IMR-90 (cell line): ENCODE measurements around the gene EPHA6. TPM values are rescaled to one million over a fixed set of nuclear protein-coding genes. Genes with fewer than 3 reads are reported as not detected.

Experiments
- ATAC-seq: fragments of 200-7000 bp; cut with Tn5 transposase; 2 replicates; pipeline ENCODE4 v1.9.1; 2020; ENCODE audit warnings: low read depth, mild to moderate bottlenecking, moderate library complexity
- BruUV-seq: library from RNA; stranded (reverse); fragments of 400-500 nt; replicated peaks from 2 replicates; lab custom pipeline; 2021; lab: Mats Ljungman, UMichigan
- CTCF ChIA-PET: fragments of 300-600 bp; formaldehyde crosslinking; extraction: SDS; loops from one replicate; lab custom pipeline; 2021; ENCODE audit warnings: antibody characterized with exemption; lab: Yijun Ruan, JAX
- POLR2A ChIA-PET: fragments of 300-600 bp; sonication (Branson Sonifier 250); formaldehyde crosslinking; loops from one replicate; lab custom pipeline; 2022; ENCODE audit warnings: antibody characterized with exemption; ENCODE audit not compliant: unreplicated experiment; lab: Charles Lee
- DNase-seq: peaks from one replicate; pipeline ENCODE4 v3.0.0; 2013
- H2AFZ ChIP-seq: replicated peaks from 2 replicates; pipeline ENCODE3; 2013; ENCODE audit warnings: low read length, mild to moderate bottlenecking; ENCODE audit not compliant: poor library complexity
- H2AK5ac ChIP-seq: 2 replicates; pipeline ENCODE4 v1.6.1; 2013; ENCODE audit warnings: low read depth, low read length, inconsistent platforms
- H2AK9ac ChIP-seq: replicated peaks from 2 replicates; pipeline ENCODE3; 2013; ENCODE audit warnings: mild to moderate bottlenecking, low read depth, low read length, moderate library complexity; ENCODE audit not compliant: poor library complexity
- H2BK120ac ChIP-seq: 2 replicates; pipeline ENCODE4 v1.6.1; 2013; ENCODE audit warnings: low read depth, low read length, inconsistent platforms
- H2BK15ac ChIP-seq: 3 replicates; pipeline ENCODE4 v1.6.1; 2013; ENCODE audit warnings: low read depth, low read length, inconsistent platforms
- H2BK20ac ChIP-seq: 2 replicates; pipeline ENCODE4 v1.6.1; 2013; ENCODE audit warnings: low read depth, mild to moderate bottlenecking, inconsistent platforms, low read length, moderate library complexity
- H2BK5ac ChIP-seq: 2 replicates; pipeline ENCODE4 v1.6.1; 2013; ENCODE audit warnings: mild to moderate bottlenecking, low read depth, low read length, inconsistent platforms; ENCODE audit not compliant: poor library complexity, severe bottlenecking
- H3K14ac ChIP-seq: replicated peaks from 2 replicates; pipeline ENCODE4 v1.6.1; 2013; ENCODE audit warnings: low read depth, low read length, inconsistent platforms
- H3K18ac ChIP-seq: 2 replicates; pipeline ENCODE4 v1.6.1; 2013; ENCODE audit warnings: low read depth, low read length, control low read depth
- H3K23ac ChIP-seq: 2 replicates; pipeline ENCODE4 v1.6.1; 2013; ENCODE audit warnings: low read depth, low read length, inconsistent platforms
- H3K27ac ChIP-seq: 2 replicates; pipeline ENCODE4 v1.5.1; 2013; ENCODE audit warnings: mild to moderate bottlenecking, control low read depth, low read length; ENCODE audit not compliant: insufficient read depth
- H3K27me3 ChIP-seq: 2 replicates; pipeline ENCODE4 v1.6.1; 2013; ENCODE audit warnings: low read length; ENCODE audit not compliant: control insufficient read depth, insufficient read depth
- H3K36me3 ChIP-seq: 2 replicates; pipeline ENCODE4 v1.6.1; 2013; ENCODE audit warnings: low read length, mixed read lengths; ENCODE audit not compliant: control insufficient read depth, insufficient read depth
- H3K4ac ChIP-seq: 2 replicates; pipeline ENCODE4 v1.6.1; 2013; ENCODE audit warnings: low read depth, low read length, inconsistent platforms
- H3K4me1 ChIP-seq: 2 replicates; pipeline ENCODE4 v1.6.1; 2013; ENCODE audit warnings: low read length, mixed read lengths; ENCODE audit not compliant: control insufficient read depth, insufficient read depth
- H3K4me2 ChIP-seq: 2 replicates; pipeline ENCODE4 v1.6.1; 2013; ENCODE audit warnings: low read depth, mild to moderate bottlenecking, control low read depth, low read length, moderate library complexity
- H3K4me3 ChIP-seq: 2 replicates; pipeline ENCODE4 v1.5.1; 2013; ENCODE audit warnings: low read depth, mild to moderate bottlenecking, control low read depth, low read length, moderate library complexity; ENCODE audit not compliant: insufficient read depth
- H3K56ac ChIP-seq: 2 replicates; pipeline ENCODE4 v1.6.1; 2013; ENCODE audit warnings: low read length, inconsistent platforms; ENCODE audit not compliant: insufficient read depth; ENCODE audit errors: extremely low read depth
- H3K79me1 ChIP-seq, 2 experiments: 2 replicates each; pipeline ENCODE4 v1.6.1; 2013; ENCODE audit warnings: low read length in 2 of 2, inconsistent platforms in 1 of 2, low read depth in 1 of 2
- H3K9ac ChIP-seq: 2 replicates; pipeline ENCODE4 v1.6.1; 2013; ENCODE audit warnings: low read depth, low read length, control low read depth
- H3K9me1 ChIP-seq: 2 replicates; pipeline ENCODE4 v1.6.1; 2013; ENCODE audit warnings: low read length, inconsistent platforms; ENCODE audit not compliant: insufficient read depth
- H3K9me3 ChIP-seq: 2 replicates; pipeline ENCODE4 v1.6.1; 2013; ENCODE audit warnings: low read length; ENCODE audit not compliant: control insufficient read depth, insufficient read depth
- H4K20me1 ChIP-seq: 2 replicates; pipeline ENCODE4 v1.6.1; 2013; ENCODE audit warnings: low read length, inconsistent platforms; ENCODE audit not compliant: insufficient read depth
- H4K5ac ChIP-seq: 2 replicates; pipeline ENCODE4 v1.6.1; 2013; ENCODE audit warnings: mild to moderate bottlenecking, low read depth, low read length, control low read depth
- H4K8ac ChIP-seq, 2 experiments: 2 replicates each; pipeline ENCODE4 v1.6.1; 2013; ENCODE audit warnings: low read depth in 2 of 2, low read length in 2 of 2, control low read depth in 1 of 2, inconsistent platforms in 1 of 2
- H4K91ac ChIP-seq: 2 replicates; pipeline ENCODE4 v1.6.1; 2013; ENCODE audit warnings: low read depth, low read length, inconsistent platforms; ENCODE audit not compliant: insufficient read depth
- BHLHE40 ChIP-seq: fragments of 150-350 bp; IDR thresholded peaks from 2 replicates; pipeline ENCODE4 v1.6.1; 2016; ENCODE audit warnings: mild to moderate bottlenecking, low read depth, low read length
- CEBPB ChIP-seq: IDR thresholded peaks from 2 replicates; pipeline ENCODE4 v1.6.1; 2012; ENCODE audit warnings: low read depth, low read length, improper control_type of control experiment
- WGBS, 2 experiments: methylation state at CpG; one replicate each; pipeline versions ENCODE4 v1.1.5 to v1.1.7; 2013; ENCODE audit warnings: missing lambda C conversion rate in 2 of 2; ENCODE audit not compliant: insufficient read length in 1 of 2; ENCODE audit errors: extremely low coverage in 2 of 2; 5-methylcytosine and 5-hydroxymethylcytosine counted together
- dilution Hi-C: fragments of 300-500 bp; cut with HindIII; formaldehyde crosslinking; loops from one replicate; pipeline ENCODE4 v1.14.3; 2018; ENCODE audit warnings: low sequenced_read_pairs; ENCODE audit not compliant: unreplicated experiment
- in situ Hi-C: fragments of 300-500 bp; cut with MboI; formaldehyde crosslinking; loops from 3 replicates; pipeline ENCODE4 v1.14.3; 2019; ENCODE audit warnings: low sequenced_read_pairs, inconsistent platforms, mixed read lengths
- intact Hi-C: fragments of 100-400 bp; cut with micrococcal nuclease; formaldehyde crosslinking; loops from 2 replicates; pipeline ENCODE4 v1.10.0; 2022
- polyA plus RNA-seq, 3 experiments: library from polyadenylated mRNA; depleted of rRNA; stranded (reverse); fragments of >200 nt; gene quantifications; 2 replicates each; pipeline ENCODE4 v1.2.3, GENCODE V29; 2012; ENCODE audit warnings: low replicate concordance in 1 of 3
- total RNA-seq: library from RNA; depleted of rRNA; stranded (reverse); fragments of >200 nt; gene quantifications from 2 replicates; pipeline ENCODE4 v1.2.3, GENCODE V29; 2012

Gene EPHA6
- total and polyA plus RNA-seq, 2 of the 4 experiments (the other 2 are of a cell fraction): not detected

- H3K18ac ChIP-seq: no peak overlapping the region
- H3K4me2 ChIP-seq: no peak overlapping the region
- H3K36me3 ChIP-seq: no peaks in the 10 kb centered on the region
- no peak overlapping the region for H3K27ac ChIP-seq
- no peak overlapping the region for H2BK5ac ChIP-seq
- no TSS peak for BruUV-seq
- in situ Hi-C loops: no loop called here
- no peak overlapping the region for H3K56ac ChIP-seq
- no peak overlapping the region for H3K23ac ChIP-seq
- no peaks in the 10 kb centered on the region for H3K9me1 ChIP-seq
- DNase-seq: no peak
- dilution Hi-C loops: no loop called here
- TF ChIP-seq CEBPB (no peak), BHLHE40 (no peak)
- H2BK120ac ChIP-seq: no peak overlapping the region
- H3K27me3 ChIP-seq: no peaks in the 10 kb centered on the region
- H2AK9ac ChIP-seq: no peak overlapping the region
- H3K4me3 ChIP-seq: no peak overlapping the region
- ATAC-seq: no peak
- no peak overlapping the region for H3K9ac ChIP-seq
- H2AFZ ChIP-seq: no peak overlapping the region
- H2AK5ac ChIP-seq: no peak overlapping the region
- no peak overlapping the region for H2BK20ac ChIP-seq
- H2BK15ac ChIP-seq: no peak overlapping the region
- no peak overlapping the region for H3K14ac ChIP-seq
- no peak overlapping the region for H3K4ac ChIP-seq
- H4K20me1 ChIP-seq: no peaks in the 10 kb centered on the region
- H3K4me1 ChIP-seq: no peaks in the 10 kb centered on the region
- WGBS, 2 experiments: 74% methylated on average over 2 of the region's 3 CpGs; no CpG with 5 or more reads in 1 of the 2 experiments
- ChIA-PET POLR2A (no interaction called here), CTCF (no interaction called here)
- no peaks in the 10 kb centered on the region for H3K9me3 ChIP-seq
- H4K8ac ChIP-seq: no peak overlapping the region
- H3K79me1 ChIP-seq: no peaks in the 10 kb centered on the region
- intact Hi-C loops: no loop called here
- no peak overlapping the region for H4K91ac ChIP-seq
- no peak overlapping the region for H4K5ac ChIP-seq
Measured at GRCh38 chr3:97662762-97663161, 848.4 kb downstream of the EPHA6 start.
